Measurements from ENCODE around the gene SLAIN2.
A peak's percentile ranks its signal among the peaks of the same experiment; 100 is the strongest.

SLAIN2 gene

DNA sequence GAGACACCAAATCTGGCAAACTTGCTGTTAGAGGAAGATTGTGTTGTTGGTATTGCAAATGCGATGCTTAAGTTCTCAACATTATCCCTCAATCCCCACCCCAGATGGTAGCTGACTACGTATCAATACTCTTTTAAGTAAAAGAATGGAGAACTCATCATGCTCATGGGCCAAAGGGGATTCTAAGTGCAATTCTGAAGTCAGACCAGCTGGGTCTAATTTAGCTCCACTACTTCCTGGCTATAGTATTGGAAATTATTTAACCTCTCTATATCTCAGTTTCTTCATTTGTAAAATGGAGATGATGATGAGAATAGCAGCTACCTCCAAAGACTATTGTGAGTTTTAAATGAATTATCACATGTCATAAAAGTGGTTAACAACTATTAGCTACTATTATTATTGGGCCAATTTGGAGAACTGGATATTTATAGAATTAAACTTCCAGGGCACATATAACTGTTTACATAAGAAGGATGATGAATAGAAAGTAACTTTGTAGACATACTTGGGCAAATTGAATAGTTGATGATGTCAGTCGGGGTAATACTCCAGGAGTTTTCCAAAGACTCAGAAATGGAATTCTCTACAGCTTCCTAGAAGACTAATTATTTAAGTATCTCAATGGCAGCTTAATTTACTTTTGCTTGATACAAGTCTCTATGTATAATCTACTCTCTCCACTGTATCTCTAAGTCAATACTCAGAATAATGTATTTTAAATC lies 5.0 kb upstream of the SLAIN2 start:
- no peak for DNase-seq

DNA sequence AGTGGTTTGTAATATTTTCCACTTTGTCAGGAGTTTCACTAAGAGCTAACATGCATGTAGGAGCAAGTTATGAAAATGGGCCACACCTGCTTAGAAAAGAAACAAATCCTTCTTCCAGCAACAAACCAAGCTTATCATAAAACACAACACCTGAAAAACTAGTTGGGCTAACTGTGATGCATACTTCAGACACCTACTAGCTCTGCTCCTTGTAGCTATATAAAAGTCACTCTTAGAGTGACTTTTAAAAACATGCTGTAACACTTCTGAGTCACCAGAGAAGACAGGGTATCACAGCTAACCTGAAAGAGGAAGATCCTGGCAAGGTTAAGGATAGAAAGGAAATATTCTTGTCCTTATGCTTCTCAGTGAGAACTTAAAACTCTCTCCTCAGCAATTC lies 3.6 kb upstream of the SLAIN2 start:
- DNase-seq, result no peak

DNA sequence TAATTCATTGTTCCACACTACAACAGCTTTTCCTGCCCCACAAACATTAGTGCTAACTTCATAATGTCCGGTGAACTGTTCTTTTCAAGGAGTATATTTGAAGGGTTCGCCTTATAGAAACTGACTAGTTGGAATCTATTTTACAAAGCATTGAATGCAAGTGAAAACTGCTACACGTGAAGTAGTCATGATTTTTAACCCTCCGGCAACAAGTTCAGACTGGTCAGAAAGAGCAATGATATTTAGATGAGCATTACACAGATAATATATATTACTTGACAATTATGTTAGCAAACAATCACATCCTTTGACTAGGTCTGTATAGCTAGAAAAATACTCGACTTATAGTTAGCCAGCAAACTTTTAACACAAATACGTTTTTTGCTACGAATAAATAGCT lies 1.7 kb upstream of the SLAIN2 start:
- DNase-seq, result no peak

DNA sequence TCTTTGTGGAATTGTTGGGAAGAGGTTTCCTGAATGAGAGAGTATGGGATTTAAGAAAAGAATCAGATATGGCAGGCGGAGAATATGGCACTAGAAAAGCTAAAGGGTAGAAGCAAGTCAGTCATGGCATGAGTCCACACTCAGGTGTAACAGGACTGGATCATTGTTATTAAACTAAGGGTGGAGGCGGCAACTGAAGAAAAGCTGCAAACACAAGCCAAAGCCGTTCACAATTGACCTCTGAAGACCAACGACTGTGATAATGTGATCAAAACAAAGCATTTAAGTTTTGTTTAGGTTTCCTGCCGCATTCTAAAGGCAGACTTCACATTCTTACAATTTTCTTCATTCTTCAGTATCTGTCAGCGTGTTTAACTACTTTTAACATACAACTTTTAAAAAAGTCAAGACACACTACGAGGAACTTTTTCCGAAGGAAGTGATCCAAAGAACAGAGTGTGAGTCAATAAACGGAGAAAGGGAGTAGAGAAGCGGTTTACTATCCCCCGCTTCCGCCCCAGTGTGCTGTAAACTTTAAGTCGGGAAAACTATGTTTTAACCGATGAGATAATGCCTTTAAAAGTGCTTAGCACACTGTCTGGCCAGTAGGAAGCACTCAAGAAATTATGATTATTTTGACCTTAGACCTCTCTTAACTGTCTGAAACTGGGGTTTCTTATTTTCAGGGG lies 909 bp upstream of the SLAIN2 start:
- no peak for DNase-seq

DNA sequence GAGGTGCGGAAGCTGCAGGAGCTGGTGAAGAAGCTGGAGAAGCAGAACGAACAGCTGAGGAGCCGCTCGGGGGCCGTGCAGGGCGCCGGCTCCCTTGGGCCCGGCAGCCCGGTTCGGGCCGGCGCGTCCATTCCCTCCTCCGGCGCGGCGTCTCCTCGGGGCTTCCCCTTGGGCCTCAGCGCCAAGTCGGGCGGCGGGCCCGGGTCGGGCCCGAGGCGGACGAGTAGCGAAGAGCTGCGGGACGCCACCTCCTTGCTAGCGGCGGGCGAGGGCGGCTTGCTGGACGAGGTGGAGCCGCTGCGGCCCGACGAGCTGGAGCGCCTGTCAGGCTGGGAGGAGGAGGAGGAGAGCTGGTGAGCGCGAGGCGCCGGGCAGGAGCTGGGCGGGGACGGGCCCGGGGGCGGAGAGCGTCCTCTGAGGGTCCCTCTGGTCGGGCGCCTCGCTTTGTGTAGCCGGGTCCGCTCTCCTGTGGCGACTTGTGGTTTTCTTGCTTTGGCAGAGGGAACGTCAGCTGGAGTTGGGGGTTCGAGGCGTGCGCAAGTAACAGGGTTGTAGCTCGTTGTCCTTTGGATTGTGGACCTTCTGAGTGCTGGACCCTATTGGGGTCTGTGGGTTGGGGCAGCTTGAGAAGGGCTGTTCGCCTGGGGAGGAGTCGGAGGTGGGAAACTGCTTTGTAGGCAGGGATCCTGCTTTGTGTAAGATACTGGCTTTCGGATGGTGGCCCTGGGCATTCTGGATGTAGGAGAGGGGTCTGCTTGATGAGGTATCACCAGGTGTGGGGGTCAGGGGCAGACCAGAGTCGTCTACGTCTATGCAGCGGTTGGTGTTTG lies 662 bp downstream of the SLAIN2 start:
- DNase-seq, result peak; percentile 21

DNA sequence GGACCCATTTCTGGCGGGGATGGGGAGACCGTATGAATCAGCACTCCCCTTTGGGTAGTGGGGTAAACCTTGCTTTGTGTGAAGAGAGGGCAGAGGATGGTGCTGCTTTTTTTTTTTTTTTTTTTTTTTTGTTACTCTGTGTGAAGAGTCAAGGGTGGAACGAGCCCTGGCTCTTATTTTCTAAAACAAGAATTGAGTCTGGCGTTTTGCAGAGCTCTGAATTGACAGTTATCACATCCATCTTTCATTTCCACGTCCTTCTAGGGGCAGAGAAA lies 1.2 kb downstream of the SLAIN2 start:
- DNase-seq, result no peak

DNA sequence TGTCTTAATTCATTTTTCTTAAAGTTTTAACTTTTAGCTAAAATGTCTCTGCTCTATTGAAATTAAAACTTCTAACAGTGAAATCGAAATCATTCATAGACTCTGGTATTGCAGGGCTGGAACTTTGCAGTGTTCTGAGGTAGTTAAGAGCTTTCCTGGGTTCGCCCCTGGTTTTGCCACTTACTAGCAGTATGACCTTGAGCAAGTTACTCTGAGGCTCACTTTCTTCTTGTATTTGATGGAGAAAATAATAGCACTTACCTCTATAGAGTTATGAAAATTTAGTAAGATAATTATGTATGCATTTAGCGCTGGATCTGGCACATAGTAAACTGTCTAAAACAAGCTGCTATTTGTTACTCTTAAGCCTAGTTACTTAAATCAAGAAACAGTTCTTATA lies 1.7 kb downstream of the SLAIN2 start:
- DNase-seq, result no peak

DNA sequence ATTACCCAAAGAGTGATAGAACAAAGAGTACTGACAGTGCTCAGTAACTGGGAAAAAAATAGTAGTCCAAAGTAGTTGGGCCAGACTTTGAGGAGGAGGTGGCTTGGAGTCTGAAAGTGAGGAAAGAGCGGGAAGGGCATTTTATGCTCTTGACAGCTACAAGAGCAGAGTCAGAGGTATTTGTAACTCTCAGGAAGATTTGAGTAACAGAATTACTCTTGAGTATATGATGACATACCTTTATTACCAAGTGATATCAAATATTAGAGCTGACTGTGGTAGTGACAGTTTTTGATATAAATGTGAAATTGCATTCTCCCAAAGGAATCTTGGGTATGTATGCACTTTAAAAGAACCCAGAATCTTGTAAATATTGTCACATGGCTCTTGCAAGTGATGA lies 2.2 kb downstream of the SLAIN2 start:
- no peak for DNase-seq

DNA sequence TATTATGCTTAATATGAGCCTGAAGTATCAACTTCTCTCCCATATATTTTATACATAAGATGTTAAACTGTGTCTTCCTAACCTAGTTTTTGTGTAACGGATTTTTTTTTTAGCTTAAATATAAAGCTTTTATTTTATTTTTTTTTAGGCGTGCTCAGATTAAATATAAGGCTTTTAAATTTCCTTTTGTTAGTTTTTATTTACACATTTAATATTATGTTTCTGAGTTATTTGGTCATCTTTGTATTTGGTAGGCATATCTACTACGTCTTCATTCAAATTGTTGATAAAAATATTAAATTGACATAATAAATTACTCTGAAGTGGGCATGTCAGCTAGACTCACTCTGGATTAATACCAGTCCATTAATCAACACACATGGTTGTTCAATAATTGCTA lies 4.2 kb downstream of the SLAIN2 start:
- no peak for DNase-seq

DNA sequence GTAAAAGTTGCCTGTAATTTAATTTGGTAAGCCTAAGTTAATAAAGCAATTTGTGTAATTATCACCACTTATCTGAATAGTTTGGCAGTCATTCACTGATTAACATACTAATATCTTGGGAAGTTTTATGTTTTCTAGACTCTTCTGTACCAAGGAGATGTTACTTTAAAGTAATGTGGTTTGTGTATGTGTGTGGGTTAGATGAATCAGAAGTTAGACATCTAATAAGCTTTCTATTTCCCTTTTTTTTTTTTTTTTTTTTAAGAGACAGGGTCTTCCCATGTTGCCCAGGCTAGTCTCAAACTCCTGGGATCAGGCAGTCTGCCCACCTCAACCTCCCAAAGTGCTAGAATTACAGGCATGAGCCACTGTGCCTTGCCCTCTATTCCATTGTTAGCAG lies 5.3 kb downstream of the SLAIN2 start:
- no peak for DNase-seq

DNA sequence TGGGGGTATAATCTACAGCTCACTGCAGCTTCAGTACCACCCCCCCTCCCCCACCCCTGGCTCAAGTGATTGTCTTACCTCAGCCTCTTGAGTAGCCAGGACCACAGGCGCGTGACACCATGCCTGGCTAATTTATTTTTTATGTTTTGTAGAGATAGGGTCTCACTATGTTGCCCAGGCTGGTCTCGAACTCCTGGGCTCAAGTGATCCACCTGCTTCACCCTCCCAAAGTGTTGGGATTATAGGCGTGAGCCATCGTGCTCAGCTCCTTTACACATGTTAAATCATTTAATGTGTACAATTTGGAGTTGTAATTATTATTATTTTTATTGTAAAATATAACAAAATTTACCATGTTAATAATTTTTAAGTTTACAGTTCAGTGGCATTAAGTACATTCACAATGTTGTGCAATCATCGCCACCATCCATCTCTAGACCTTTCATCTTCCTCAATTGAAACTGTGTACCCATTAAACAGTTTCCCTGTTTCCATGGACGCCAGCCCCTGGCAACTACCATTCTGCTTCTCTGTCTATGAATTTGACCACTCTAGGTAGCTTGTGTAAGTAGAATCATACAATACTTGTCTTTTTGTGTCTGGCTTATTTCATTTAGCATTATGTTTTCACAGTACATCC lies 6.1 kb downstream of the SLAIN2 start:
- DNase-seq, result no peak

DNA sequence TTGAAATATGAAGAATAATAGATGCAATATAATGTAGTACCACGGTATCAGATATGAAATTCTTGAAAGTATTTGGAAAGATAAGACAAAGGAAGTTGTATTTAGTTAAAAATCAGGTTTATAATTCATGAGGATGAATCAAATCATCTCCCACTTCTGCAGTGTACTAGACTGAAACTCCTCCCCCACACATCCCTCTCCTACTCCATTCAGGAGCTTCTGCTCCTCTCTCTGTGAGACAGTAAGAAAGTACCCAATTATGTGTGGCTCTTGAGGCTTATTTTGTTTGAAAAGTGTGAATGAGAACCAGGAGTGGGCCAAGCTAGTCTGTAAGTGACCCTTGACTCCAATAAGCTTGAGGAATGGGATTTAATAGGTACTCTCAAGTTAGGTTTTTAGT lies 9.5 kb downstream of the SLAIN2 start:
- no peak for DNase-seq

DNA sequence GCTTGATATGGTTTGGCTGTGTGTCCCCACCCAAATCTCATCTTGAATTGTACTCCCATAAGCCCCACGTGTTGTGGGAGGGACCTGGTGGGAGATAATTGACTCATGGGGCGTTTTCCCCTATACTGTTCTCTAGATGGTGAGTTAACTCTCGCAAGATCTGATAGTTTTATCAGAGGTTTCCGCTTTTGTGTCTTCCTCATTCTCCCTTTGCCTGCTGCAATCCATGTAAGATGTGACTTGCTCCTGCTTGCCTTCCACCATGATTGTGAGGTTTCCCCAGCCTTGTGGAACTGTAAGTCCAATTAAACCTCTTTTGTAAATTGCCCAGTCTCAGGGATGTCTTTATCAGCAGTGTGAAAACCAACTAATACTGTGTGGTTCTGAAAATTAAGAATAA lies 11.5 kb downstream of the SLAIN2 start:
- DNase-seq, result no peak

DNA sequence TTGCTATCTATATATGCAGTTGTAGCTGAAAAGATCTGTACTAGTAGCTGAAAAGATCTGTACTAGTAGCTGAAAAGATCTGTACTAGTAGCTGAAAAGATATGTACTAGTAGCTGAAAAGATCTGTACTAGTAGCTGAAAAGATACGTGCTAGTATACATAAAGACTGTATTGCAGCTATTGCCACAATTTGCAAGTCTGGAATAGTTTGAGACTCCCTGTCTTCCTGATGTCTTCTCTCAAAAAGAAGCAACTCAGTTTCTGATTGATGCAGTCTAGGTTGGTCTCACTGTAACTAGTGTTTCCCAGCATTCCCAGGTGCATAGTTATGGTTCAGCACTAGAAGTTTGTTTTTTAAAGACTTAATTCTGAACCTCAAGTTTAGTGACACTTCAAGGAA lies 15.0 kb downstream of the SLAIN2 start:
- DNase-seq, result no peak

DNA sequence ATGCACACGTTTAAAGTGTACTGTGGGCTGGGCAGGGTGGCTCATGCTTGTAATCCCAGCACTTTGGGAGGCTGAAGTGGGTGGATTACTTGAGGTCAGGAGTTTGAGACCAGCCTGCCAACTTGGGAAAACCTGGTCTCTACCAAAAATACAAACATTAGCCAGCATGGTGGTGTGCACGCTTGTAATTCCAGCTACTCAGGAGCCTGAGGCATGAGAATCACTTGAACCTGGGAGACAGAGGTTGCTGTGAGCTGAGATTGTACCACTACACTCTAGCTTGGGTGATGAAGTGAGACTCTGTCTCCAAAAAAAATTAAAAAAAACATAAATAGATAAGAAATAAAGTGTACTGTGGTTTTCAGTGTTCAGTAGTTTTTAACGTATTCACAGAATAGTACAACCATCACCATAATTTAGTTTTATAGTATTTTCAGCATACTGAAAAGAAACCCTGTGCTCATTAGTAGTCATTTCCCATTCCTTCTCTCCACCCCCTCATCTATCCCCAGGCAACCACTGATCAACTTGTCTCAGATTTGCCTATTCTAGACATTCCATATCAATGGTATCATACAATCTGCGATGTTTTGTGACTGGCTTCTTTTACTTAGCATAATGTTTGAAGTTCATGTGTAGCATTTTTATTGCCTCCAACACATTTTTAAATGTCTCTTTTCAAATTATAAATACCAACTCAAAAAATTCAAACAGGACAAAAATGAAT lies 19.1 kb downstream of the SLAIN2 start:
- DNase-seq, result no peak

DNA sequence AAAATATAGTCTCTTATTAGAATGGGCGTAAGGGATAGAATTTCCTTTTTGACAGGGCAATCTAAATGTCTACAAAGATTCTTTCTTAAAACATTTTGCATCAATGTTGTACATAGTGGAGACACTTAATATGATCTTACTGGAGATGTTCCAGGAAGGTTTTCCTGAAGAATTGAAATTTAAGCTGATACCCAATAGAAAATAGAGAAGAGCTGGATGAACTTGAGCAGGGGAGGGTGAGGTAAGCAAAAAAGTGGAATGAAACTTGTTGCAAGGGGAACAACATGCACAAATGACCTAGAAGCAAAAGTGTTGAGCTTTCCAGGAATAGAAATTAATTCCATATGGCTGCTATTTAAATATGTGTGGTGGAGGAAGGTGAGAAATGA lies 19.7 kb downstream of the SLAIN2 start:
- DNase-seq, result no peak

DNA sequence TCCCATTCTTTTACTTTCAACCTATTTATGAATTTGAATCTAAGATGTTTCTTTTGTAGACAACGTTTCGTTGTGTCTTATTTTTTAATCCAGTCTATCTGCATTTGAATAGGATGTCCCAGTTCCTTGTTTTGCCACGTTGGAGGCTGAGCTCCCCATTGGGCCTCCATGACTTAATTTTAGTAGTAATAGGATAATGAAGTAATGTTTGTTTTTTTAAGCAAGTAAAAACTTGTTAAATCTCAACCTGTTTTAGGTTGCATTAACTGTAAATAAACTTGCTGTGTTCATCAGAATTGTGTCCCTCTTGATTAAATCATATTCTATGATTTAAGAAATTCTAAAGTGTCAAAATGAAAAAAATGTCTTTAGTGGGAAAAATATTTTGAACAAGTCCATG lies 25.3 kb downstream of the SLAIN2 start:
- DNase-seq, result no peak

DNA sequence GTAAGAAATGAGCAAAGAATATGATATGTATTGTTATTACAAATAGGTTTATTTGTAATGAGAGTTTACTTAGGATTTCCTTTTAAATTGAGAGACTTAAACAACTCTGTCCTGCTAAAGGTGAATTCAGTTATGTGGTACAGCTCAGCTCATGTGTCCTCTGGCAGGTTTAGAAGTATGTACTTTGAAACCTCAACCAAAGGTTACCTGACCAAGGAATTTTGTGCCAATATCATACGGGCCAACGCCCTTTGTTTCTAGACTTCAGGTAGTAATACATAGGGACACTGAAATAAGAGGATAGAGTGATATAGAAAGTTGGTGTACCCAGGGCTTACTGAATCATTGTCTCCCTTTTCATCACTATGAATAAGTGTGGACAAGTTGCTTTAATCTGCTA lies 25.7 kb downstream of the SLAIN2 start:
- no peak for DNase-seq

DNA sequence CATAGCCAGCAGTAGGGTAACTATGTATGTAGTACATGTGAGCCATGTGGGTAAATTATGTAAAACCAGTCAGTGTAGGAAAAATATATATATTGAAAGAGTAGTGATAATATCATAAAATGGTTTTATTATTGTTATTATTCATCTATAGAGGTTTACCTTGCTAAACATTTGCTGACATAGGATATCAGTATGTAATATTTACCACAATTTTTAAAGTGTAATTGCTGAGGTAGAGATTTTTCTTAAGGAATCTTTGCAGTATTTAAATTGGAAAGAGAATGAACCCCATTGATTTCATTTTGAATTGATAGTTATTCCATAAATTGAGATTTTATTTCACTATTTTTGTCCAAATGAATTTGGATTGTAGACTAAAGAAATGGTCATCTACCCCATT lies 27.1 kb downstream of the SLAIN2 start:
- DNase-seq, result no peak

DNA sequence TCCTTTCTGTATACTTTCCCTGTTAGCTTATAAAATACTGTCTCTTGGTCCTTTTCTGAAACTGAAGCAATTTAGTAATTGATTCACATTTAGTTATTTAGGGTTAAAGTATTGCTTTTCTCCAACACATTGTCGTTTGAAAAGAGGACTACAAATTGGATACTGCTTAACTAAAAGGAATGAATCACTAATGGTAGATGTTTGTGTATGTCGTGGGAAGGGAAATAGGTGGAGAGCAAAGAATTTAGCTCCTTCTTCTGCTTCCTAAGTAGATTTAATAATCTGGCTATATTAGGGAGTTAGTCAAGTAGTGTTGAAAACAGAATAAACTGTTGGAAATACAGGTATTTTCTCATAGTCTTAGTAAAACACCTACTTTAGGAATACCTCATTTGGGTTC lies 27.9 kb downstream of the SLAIN2 start:
- DNase-seq, result no peak

DNA sequence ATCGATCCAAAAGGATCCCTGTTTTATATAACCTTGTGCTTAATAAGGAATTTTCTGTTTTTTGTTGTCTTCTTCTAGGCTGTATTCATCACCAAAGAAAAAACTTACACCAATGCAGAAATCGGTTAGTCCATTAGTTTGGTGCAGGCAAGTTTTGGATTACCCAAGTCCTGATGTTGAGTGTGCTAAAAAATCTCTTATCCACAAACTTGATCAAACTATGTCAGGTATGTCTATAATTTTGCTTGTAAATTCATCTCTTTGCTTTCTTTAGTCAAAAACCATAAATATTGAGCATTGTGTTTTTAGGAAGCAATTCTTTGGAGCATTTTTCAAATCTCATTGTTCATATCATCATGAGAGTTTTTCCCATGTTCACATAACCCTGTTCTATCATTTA lies 28.4 kb downstream of the SLAIN2 start:
- no peak for DNase-seq

DNA sequence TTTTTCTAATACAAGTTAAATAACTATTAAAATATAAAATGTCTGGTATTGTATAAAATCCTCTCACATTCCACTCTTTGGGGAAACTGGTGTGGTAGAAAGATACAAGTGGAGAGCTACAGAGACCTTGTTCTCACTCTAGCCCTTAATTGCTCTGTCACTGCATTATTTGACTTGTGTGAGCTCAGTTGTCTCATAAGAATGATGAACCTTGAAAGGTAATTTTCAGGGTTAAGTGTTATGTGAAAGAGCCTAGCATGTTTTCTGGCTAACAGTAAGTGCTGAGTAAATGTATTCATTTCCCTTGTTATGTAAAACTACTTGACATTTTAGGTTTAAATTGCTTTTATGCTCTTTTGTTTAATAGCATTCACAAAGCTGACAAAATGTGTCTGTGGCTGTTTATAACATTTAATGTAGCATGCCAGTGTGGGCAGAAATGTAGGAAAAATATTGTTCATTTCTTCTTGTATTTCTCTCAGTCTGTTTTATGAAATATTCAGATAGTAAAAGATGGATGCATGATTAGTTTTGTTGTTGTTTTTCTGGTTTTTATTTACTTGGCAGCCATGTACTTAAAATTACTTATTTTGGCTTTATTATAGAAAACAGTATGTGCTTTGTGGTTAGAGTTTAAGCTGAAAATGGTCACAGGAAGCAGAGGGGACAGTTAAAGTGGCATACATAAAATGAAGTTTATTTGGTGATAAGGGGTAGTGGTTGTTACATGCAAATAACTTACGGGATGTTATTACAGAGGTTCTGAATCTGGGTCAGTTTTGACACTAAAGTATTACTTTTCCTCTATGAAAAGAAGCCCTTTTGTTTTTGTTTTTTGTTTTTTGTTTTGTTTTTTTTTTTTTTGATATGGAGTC lies 29.2 kb downstream of the SLAIN2 start:
- no peak for DNase-seq

All from activated T-cell treated with anti-CD3 and anti-CD28 coated beads for 4 hours (primary cell).